ENCODE data around the gene NKX1-2.

GRCh38 chr10:124436191-124436638 lies 13.6 kb downstream of the NKX1-2 start:
- TF ChIP-seq CTCF (IDR thresholded peaks at IDR 0.05) (no peak), POLR2A (IDR thresholded peaks at IDR 0.05) (no peak)

Measured in right lobe of liver (tissue), 4 donors.